H9 (cell line): Measurements from ENCODE around the gene NAA30. TPM values are rescaled to one million over a fixed set of nuclear protein-coding genes. Genes with fewer than 3 reads are reported as not detected.

Experiments used
- DNase-seq: peaks from one replicate; pipeline ENCODE4 v3.0.0-alpha.2; 2017
- H2AFZ ChIP-seq: one replicate; pipeline ENCODE4 v1.6.1; 2013; ENCODE audit warnings: mild to moderate bottlenecking, low read length, control low read depth, moderate library complexity
- H2AK5ac ChIP-seq: 2 replicates; pipeline ENCODE4 v1.6.1; 2013; ENCODE audit warnings: low read length, control low read depth, mixed read lengths; ENCODE audit not compliant: insufficient read length
- H2BK120ac ChIP-seq: one replicate; pipeline ENCODE4 v1.6.1; 2013; ENCODE audit warnings: low read depth, mild to moderate bottlenecking, low read length, control low read depth, inconsistent platforms; ENCODE audit not compliant: poor library complexity, severe bottlenecking
- H2BK12ac ChIP-seq: 2 replicates; pipeline ENCODE4 v1.6.1; 2013; ENCODE audit warnings: low read length, control low read depth, mixed read lengths, low read depth; ENCODE audit not compliant: insufficient read length
- H2BK15ac ChIP-seq: 2 replicates; pipeline ENCODE4 v1.6.1; 2013; ENCODE audit warnings: low read depth, low read length, control low read depth
- H2BK20ac ChIP-seq: one replicate; pipeline ENCODE4 v1.6.1; 2013; ENCODE audit warnings: low read depth, mild to moderate bottlenecking, low read length, control low read depth, inconsistent platforms; ENCODE audit not compliant: poor library complexity, severe bottlenecking
- H2BK5ac ChIP-seq: 2 replicates; pipeline ENCODE4 v1.6.1; 2013; ENCODE audit warnings: low read length, control low read depth, mixed read lengths; ENCODE audit not compliant: insufficient read length
- H3K14ac ChIP-seq: 2 replicates; pipeline ENCODE4 v1.6.1; 2013; ENCODE audit warnings: low read length, control low read depth; ENCODE audit not compliant: insufficient read depth
- H3K18ac ChIP-seq: 2 replicates; pipeline ENCODE4 v1.6.1; 2013; ENCODE audit warnings: low read depth, mild to moderate bottlenecking, mixed read lengths, low read length, control low read depth; ENCODE audit not compliant: insufficient read length
- H3K23ac ChIP-seq: 2 replicates; pipeline ENCODE4 v1.6.1; 2013; ENCODE audit warnings: low read length, control low read depth, mixed read lengths, low read depth; ENCODE audit not compliant: insufficient read length
- H3K23me2 ChIP-seq: 2 replicates; pipeline ENCODE4 v1.6.1; 2013; ENCODE audit warnings: low read depth, mild to moderate bottlenecking, mixed read lengths, low read length, control low read depth; ENCODE audit not compliant: insufficient read length, poor library complexity, severe bottlenecking
- H3K27ac ChIP-seq: 2 replicates; pipeline ENCODE4 v1.5.1; 2013; ENCODE audit warnings: low read length, control low read depth, mixed read lengths, low read depth; ENCODE audit not compliant: insufficient read length
- H3K27me3 ChIP-seq: 2 replicates; pipeline ENCODE4 v1.6.1; 2013; ENCODE audit warnings: low read length, control low read depth, inconsistent platforms; ENCODE audit not compliant: insufficient read depth
- H3K4ac ChIP-seq: 2 replicates; pipeline ENCODE4 v1.6.1; 2013; ENCODE audit warnings: low read depth, mild to moderate bottlenecking, control low read depth, inconsistent platforms, low read length, moderate library complexity
- H3K4me1 ChIP-seq: 2 replicates; pipeline ENCODE4 v1.6.1; 2013; ENCODE audit warnings: low read length, control low read depth, inconsistent platforms; ENCODE audit not compliant: insufficient read depth
- H3K4me2 ChIP-seq: 2 replicates; pipeline ENCODE4 v1.6.1; 2013; ENCODE audit warnings: low read length, control low read depth, mixed read lengths; ENCODE audit not compliant: insufficient read length, insufficient read depth
- H3K56ac ChIP-seq: 2 replicates; pipeline ENCODE4 v1.6.1; 2013; ENCODE audit warnings: low read depth, mild to moderate bottlenecking, mixed read lengths, low read length, control low read depth; ENCODE audit not compliant: insufficient read length
- H3K79me1 ChIP-seq: 2 replicates; pipeline ENCODE4 v1.6.1; 2013; ENCODE audit warnings: low read depth, mild to moderate bottlenecking, moderate library complexity, low read length, control low read depth, inconsistent platforms; ENCODE audit not compliant: insufficient read depth, poor library complexity, severe bottlenecking
- H3K79me2 ChIP-seq: 2 replicates; pipeline ENCODE4 v1.6.1; 2013; ENCODE audit warnings: low read length, control low read depth, inconsistent platforms; ENCODE audit not compliant: insufficient read depth
- H3K9ac ChIP-seq: 2 replicates; pipeline ENCODE4 v1.6.1; 2013; ENCODE audit warnings: low read length, control low read depth, mixed read lengths; ENCODE audit not compliant: insufficient read length; ENCODE audit errors: extremely low read depth
- H3K9me3 ChIP-seq: one replicate; pipeline ENCODE4 v1.6.1; 2013; ENCODE audit warnings: low read depth, low read length, inconsistent platforms; ENCODE audit not compliant: control insufficient read depth
- H3T11ph ChIP-seq: one replicate; pipeline ENCODE4 v1.6.1; 2013; ENCODE audit warnings: mild to moderate bottlenecking, low read length, control low read depth, inconsistent platforms
- H4K20me1 ChIP-seq: one replicate; pipeline ENCODE4 v1.6.1; 2013; ENCODE audit not compliant: control insufficient read depth, insufficient read length, insufficient read depth
- H4K5ac ChIP-seq: 2 replicates; pipeline ENCODE4 v1.6.1; 2013; ENCODE audit warnings: low read depth, mild to moderate bottlenecking, mixed read lengths, low read length, control low read depth; ENCODE audit not compliant: insufficient read length
- H4K8ac ChIP-seq: replicated peaks from 2 replicates; pipeline ENCODE4 v1.6.1; 2013; ENCODE audit warnings: low read length, control low read depth, mixed read lengths, low read depth; ENCODE audit not compliant: insufficient read length
- H4K91ac ChIP-seq: 2 replicates; pipeline ENCODE4 v1.6.1; 2013; ENCODE audit warnings: low read depth, mild to moderate bottlenecking, moderate library complexity, mixed read lengths, low read length, control low read depth; ENCODE audit not compliant: insufficient read length
- H3K27ac Mint-ChIP-seq, 3 experiments: 2 replicates in 2 of 3; 3 replicates in 1 of 3; pipeline ENCODE4 v1.8.0; 2020 to 2021; ENCODE audit warnings: mixed read lengths in 3 of 3, mild to moderate bottlenecking in 1 of 3, moderate library complexity in 1 of 3
- H3K27me3 Mint-ChIP-seq: 2 replicates; pipeline ENCODE4 v1.8.0; 2021; ENCODE audit warnings: low read depth, mild to moderate bottlenecking, moderate library complexity, mixed read lengths
- H3K36me3 Mint-ChIP-seq, 3 experiments: 2 replicates in 2 of 3; 3 replicates in 1 of 3; pipeline ENCODE4 v1.8.0; 2020 to 2021; ENCODE audit warnings: low read depth in 3 of 3, mixed read lengths in 3 of 3; ENCODE audit not compliant: insufficient read depth in 1 of 3
- H3K4me1 Mint-ChIP-seq, 2 experiments: 2 replicates each; pipeline ENCODE4 v1.8.0; 2020; ENCODE audit warnings: mixed read lengths in 2 of 2
- H3K4me3 Mint-ChIP-seq, 2 experiments: 2 replicates in 1 of 2; 3 replicates in 1 of 2; pipeline ENCODE4 v1.8.0; 2020 to 2021; ENCODE audit warnings: mild to moderate bottlenecking in 2 of 2, mixed read lengths in 2 of 2, moderate library complexity in 1 of 2
- H3K9me3 Mint-ChIP-seq, 2 experiments: 2 replicates in 1 of 2; 3 replicates in 1 of 2; pipeline ENCODE4 v1.8.0; 2020; ENCODE audit warnings: mild to moderate bottlenecking in 2 of 2, mixed read lengths in 2 of 2, moderate library complexity in 1 of 2
- CTCF ChIP-seq: fragments of 200-600 bp; sonication (generic); conservative IDR thresholded peaks from 3 replicates; pipeline ENCODE4 v1.8.0; 2021; ENCODE audit warnings: antibody characterized with exemption, mild to moderate bottlenecking
- WGBS: extraction: QIAGEN DNeasy Blood & Tissue Kit; methylation state at CpG from one replicate; pipeline ENCODE4 v1.1.7; 2013; ENCODE audit warnings: missing lambda C conversion rate, low lambda C conversion rate, mixed read lengths; ENCODE audit not compliant: insufficient read length; ENCODE audit errors: extremely low coverage; 5-methylcytosine and 5-hydroxymethylcytosine counted together
- total RNA-seq: library from RNA; stranded (reverse); gene quantifications from 2 replicates; pipeline ENCODE4 v1.2.1, GENCODE V29; 2021

The NAA30 gene
- total RNA-seq, 1 experiment from 2014 or later: 20.9 TPM

DNA sequence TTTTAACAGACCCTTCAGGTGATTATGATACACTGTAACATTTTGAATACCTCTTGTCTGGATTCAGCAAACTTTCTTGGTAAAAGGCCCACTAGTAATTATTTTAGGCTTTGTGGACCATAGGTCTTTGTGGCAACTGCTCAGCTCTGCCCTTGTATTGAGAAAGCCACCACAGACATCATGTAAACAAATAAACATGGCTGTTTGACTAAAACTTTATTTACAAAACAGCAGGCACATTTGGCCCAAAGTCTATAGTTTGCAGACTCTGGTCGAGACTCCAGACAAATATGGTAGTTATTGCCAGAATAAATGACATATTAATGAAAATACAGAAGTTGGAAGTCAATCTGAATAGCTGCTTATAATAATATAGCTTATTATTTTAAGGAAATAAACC lies 18.2 kb downstream of the NAA30 start:
- Histone ChIP-seq H3T11ph (no peak overlapping the region), H3K79me2 (no peaks in the 10 kb centered on the region), H3K27me3 (no peaks in the 10 kb centered on the region), H3K4me2 (no peak overlapping the region), H3K23ac (no peak overlapping the region), H2BK15ac (no peak overlapping the region), H2BK20ac (no peak overlapping the region), H3K23me2 (no peaks in the 10 kb centered on the region), H4K20me1 (no peaks in the 10 kb centered on the region), H4K91ac (no peak overlapping the region), H3K4ac (no peak overlapping the region), H2BK5ac (no peak overlapping the region), H2AK5ac (no peak overlapping the region), H3K14ac (no peak overlapping the region), H3K4me1 (no peaks in the 10 kb centered on the region), H2BK120ac (no peak overlapping the region), H2BK12ac (no peak overlapping the region), H3K9me3 (no peaks in the 10 kb centered on the region), H3K9ac (no peak overlapping the region), H3K18ac (no peak overlapping the region), H3K79me1 (no peaks in the 10 kb centered on the region), H3K27ac (no peak overlapping the region), H4K8ac (no peak overlapping the region), H2AFZ (no peak overlapping the region), H3K56ac (no peak overlapping the region), H4K5ac (no peak overlapping the region)
- H3K27ac Mint-ChIP-seq: no peak overlapping the region
- H3K36me3 Mint-ChIP-seq: peaks cover 3 to 20% (median 17%) of the 10 kb centered on the region in 3 experiments; a peak in 6 of 7 replicates
- no peaks in the 10 kb centered on the region for H3K4me1 Mint-ChIP-seq
- no peaks in the 10 kb centered on the region for H3K27me3 Mint-ChIP-seq
- no peaks in the 10 kb centered on the region for H3K9me3 Mint-ChIP-seq
- no CpG with 5 or more reads among the region's 1 CpG for WGBS
- no peak for TF ChIP-seq CTCF
- H3K4me3 Mint-ChIP-seq: no peak overlapping the region
- no peak for DNase-seq
